ENCODE measurements around the gene PHF20. TPM values are rescaled to one million over a fixed set of nuclear protein-coding genes. Genes with fewer than 3 reads are reported as not detected.
"Not testable (repeated sequence)": the region's sequence is repeated elsewhere in the genome, so short reads cannot be mapped to it uniquely, and the experiment has no call there.

The PHF20 gene
- total RNA-seq, 2 donors from 2014 or later: 17.6 to 25.1 TPM

- H3K4me3 ChIP-seq: no peak overlapping the region
- ATAC-seq: no peak
- H3K4me1 ChIP-seq: no peaks in the 10 kb centered on the region
- H3K9me3 ChIP-seq: no peaks in the 10 kb centered on the region
- intact Hi-C loops (cut with DNase I): no loop called here
- WGBS, 2 donors: 90% methylated on average over 3 of the region's 3 CpGs
- no peaks in the 10 kb centered on the region for H3K27me3 ChIP-seq
- H3K36me3 ChIP-seq (replicated peaks in 1 of 2; ENCODE audit: insufficient read depth in 1 of 2, low read depth in 2 of 2): peaks cover 0 to 5% of the 10 kb centered on the region in 2 donors
- no peak for DNase-seq
- no peak for TF ChIP-seq CTCF (IDR thresholded peaks at IDR 0.05)
- no peak for TF ChIP-seq POLR2A (IDR thresholded peaks at IDR 0.05)
- H3K27ac ChIP-seq: no peak overlapping the region
Observed at GRCh38 chr20:35899064-35899463, 127.2 kb downstream of the PHF20 start.

GRCh38 chr20:35901230-35901629, 129.4 kb downstream of the PHF20 start:
- H3K27ac ChIP-seq; H3K4me3 ChIP-seq; ATAC-seq; intact Hi-C loops (cut with DNase I); DNase-seq; H3K4me1 ChIP-seq; H3K27me3 ChIP-seq; H3K9me3 ChIP-seq; H3K36me3 ChIP-seq (replicated peaks in 1 of 2; ENCODE audit: insufficient read depth in 1 of 2, low read depth in 2 of 2): not testable (repeated sequence)
- 89 to 97% methylated on average over 4 of the region's 4 CpGs for WGBS, 2 donors

- intact Hi-C loops (cut with DNase I): no loop called here
- Histone ChIP-seq H3K9me3 (no peaks in the 10 kb centered on the region), H3K4me3 (no peak overlapping the region), H3K27me3 (no peaks in the 10 kb centered on the region), H3K27ac (no peak overlapping the region), H3K4me1 (no peaks in the 10 kb centered on the region), H3K36me3 (replicated peaks in 1 of 2; ENCODE audit: insufficient read depth in 1 of 2, low read depth in 2 of 2) (peaks cover 0 to 5% of the 10 kb centered on the region in 2 donors)
- WGBS, 2 donors: 66 to 95% methylated on average over 3 to 4 of the region's 4 CpGs
- ATAC-seq: no peak
- TF ChIP-seq CTCF (IDR thresholded peaks at IDR 0.05) (no peak), POLR2A (IDR thresholded peaks at IDR 0.05) (no peak)
- DNase-seq: no peak
Observed at GRCh38 chr20:35901678-35902544, 130.1 kb downstream of the PHF20 start.

- Histone ChIP-seq H3K27me3 (no peaks in the 10 kb centered on the region), H3K36me3 (replicated peaks in 1 of 2; ENCODE audit: insufficient read depth in 1 of 2, low read depth in 2 of 2) (peaks cover 0 to 5% of the 10 kb centered on the region in 2 donors), H3K27ac (no peak overlapping the region), H3K9me3 (no peaks in the 10 kb centered on the region), H3K4me3 (no peak overlapping the region), H3K4me1 (no peaks in the 10 kb centered on the region)
- no peak for DNase-seq
- TF ChIP-seq CTCF (IDR thresholded peaks at IDR 0.05): no peak
- no peak for TF ChIP-seq POLR2A (IDR thresholded peaks at IDR 0.05)
- ATAC-seq: no peak
- 92 to 93% methylated on average over 3 of the region's 3 CpGs for WGBS, 2 donors
- intact Hi-C loops (cut with DNase I): no loop called here
Observed at GRCh38 chr20:35902545-35902941, 130.7 kb downstream of the PHF20 start.

GRCh38 chr20:35903843-35904242, 132.0 kb downstream of the PHF20 start:
- Histone ChIP-seq H3K27ac (no peak overlapping the region), H3K9me3 (no peaks in the 10 kb centered on the region), H3K4me3 (no peak overlapping the region), H3K4me1 (no peaks in the 10 kb centered on the region), H3K36me3 (replicated peaks in 1 of 2; ENCODE audit: insufficient read depth in 1 of 2, low read depth in 2 of 2) (peaks cover 0 to 5% of the 10 kb centered on the region in 2 donors), H3K27me3 (no peaks in the 10 kb centered on the region)
- intact Hi-C loops (cut with DNase I): no loop called here
- ATAC-seq (no peak), DNase-seq (no peak)
- 84 to 89% methylated on average over 3 of the region's 3 CpGs for WGBS, 2 donors
- TF ChIP-seq POLR2A (IDR thresholded peaks at IDR 0.05) (no peak), CTCF (IDR thresholded peaks at IDR 0.05) (no peak)
